GM12891 (cell line): ENCODE results near the gene TRPV4.

Experiments used
- PAX5 ChIP-seq: IDR thresholded peaks from 2 replicates; pipeline ENCODE4 v1.6.1; 2011; ENCODE audit warnings: low read length, moderate library complexity, mild to moderate bottlenecking; ENCODE audit not compliant: insufficient read depth, severe bottlenecking
- POLR2A ChIP-seq: IDR thresholded peaks from 2 replicates; pipeline ENCODE4 v1.6.1; 2011; ENCODE audit warnings: low read depth, low read length, control low read depth
- POLR2AphosphoS5 ChIP-seq: IDR thresholded peaks from 2 replicates; pipeline ENCODE4 v1.6.1; 2011; ENCODE audit warnings: low read depth, low read length, control low read depth
- POU2F2 ChIP-seq: IDR thresholded peaks from 2 replicates; pipeline ENCODE4 v1.6.1; 2011; ENCODE audit warnings: low read depth, mild to moderate bottlenecking, control low read depth, low read length, moderate library complexity
- SPI1 ChIP-seq: IDR thresholded peaks from 2 replicates; pipeline ENCODE4 v1.6.1; 2011; ENCODE audit warnings: low read depth, low read length, control low read depth
- TAF1 ChIP-seq: IDR thresholded peaks from 2 replicates; pipeline ENCODE4 v1.6.1; 2011; ENCODE audit warnings: low read depth, low read length, control low read depth

GRCh38 chr12:109876406-109876805 is 43.2 kb upstream of the TRPV4 start:
- TF ChIP-seq POLR2AphosphoS5 = no peak
- no peak for TF ChIP-seq POLR2A
- no peak for TF ChIP-seq TAF1
- no peak for TF ChIP-seq SPI1
- TF ChIP-seq POU2F2 = no peak
- TF ChIP-seq PAX5 = no peak
